ENCODE results near the gene GPR87. TPM values are rescaled to one million over a fixed set of nuclear protein-coding genes. Genes with fewer than 3 reads are reported as not detected.

Gene GPR87
- polyA plus RNA-seq, 3 donors from 2014 or later: not detected

DNA sequence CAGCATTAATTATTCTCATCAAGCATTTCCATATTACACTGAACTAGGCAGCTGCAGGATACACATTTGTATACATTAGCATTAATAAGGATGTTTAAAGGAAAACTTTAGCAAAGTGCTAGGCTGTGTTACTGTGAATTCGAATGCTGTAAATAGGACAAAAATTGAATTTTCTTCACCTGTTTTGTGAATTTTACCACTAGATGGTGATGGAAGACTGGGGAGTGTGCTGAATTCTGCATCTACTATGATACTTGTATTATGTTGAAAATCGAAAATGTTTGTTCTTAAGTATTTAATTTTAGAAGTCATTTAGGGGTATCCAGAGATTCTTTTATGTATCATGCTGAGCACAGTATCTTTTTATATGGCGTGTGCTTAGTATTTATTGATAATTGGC is 25.9 kb downstream of the GPR87 start:
- no peaks in the 10 kb centered on the region for H3K4me1 Mint-ChIP-seq
- H3K4me3 Mint-ChIP-seq: no peak overlapping the region
- no peaks in the 10 kb centered on the region for H3K9me3 Mint-ChIP-seq
- H3K27me3 Mint-ChIP-seq (ENCODE audit: low read depth in 3 of 3): peaks cover 0 to 7% (median 3%) of the 10 kb centered on the region in 3 donors
- H3K27ac Mint-ChIP-seq: no peak overlapping the region
- no peaks in the 10 kb centered on the region for H3K36me3 Mint-ChIP-seq
- no peak for DNase-seq

- Mint-ChIP-seq H3K4me3 (no peak overlapping the region), H3K4me1 (no peaks in the 10 kb centered on the region), H3K27ac (no peak overlapping the region), H3K9me3 (no peaks in the 10 kb centered on the region), H3K27me3 (ENCODE audit: low read depth in 3 of 3) (peaks cover 0 to 5% (median 3%) of the 10 kb centered on the region in 3 donors), H3K36me3 (no peaks in the 10 kb centered on the region)
- DNase-seq: no peak
Measured at GRCh38 chr3:151289445-151289844, 27.2 kb downstream of the GPR87 start.

DNA sequence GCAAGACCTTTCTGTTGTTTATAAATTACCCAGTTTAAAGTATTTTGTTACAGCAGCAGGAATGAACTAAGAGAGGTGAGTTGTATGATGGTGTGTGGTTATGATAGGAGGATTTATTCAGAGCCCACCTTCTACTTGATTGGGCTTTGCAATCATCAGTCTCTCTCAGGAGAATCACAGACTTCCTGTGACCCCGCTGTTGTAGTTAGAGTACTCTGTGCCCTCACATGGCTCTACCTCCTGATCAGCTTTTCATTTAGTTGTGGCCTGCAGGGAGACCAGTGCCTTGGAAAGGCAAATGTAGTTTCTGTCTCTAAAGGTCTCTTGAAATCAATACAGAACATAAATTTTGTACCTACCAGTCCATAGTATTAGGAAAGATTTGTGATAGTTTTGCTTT is 30.7 kb downstream of the GPR87 start:
- DNase-seq: no peak
- H3K27ac Mint-ChIP-seq: no peak overlapping the region
- H3K36me3 Mint-ChIP-seq: no peaks in the 10 kb centered on the region
- no peaks in the 10 kb centered on the region for H3K9me3 Mint-ChIP-seq
- peaks cover 0 to 2% (median 0%) of the 10 kb centered on the region in 3 donors for H3K27me3 Mint-ChIP-seq (ENCODE audit: low read depth in 3 of 3)
- H3K4me3 Mint-ChIP-seq: no peak overlapping the region
- H3K4me1 Mint-ChIP-seq: no peaks in the 10 kb centered on the region

DNA sequence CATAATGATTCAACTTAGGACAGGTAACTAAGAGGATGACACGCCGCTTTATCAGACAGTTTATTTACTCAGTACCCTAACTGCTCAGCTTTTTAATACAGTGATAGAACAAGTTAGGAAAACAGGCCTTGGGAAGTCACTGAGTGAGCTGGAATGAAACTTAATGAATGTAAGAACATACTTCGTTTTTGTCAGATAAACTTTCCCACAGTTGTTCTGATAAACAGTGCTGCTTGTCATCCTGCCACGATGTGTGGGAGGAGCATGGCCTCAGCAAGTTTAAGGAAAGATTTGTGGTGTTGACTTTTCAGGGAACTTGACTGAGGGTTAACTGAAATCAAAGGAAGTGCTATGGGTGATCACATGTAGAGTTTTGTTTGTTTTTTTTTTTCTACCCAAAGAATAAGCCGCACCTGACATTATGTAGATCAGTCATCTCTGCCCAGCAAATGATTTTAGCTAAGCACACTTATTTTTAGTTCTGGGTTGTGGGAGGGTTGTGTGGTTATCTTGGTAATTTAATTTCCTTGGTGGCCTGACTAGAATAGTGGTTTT is 32.6 kb downstream of the GPR87 start:
- peaks cover 0 to 2% of the 10 kb centered on the region in 2 donors for H3K4me1 Mint-ChIP-seq
- no peak for DNase-seq
- no peak overlapping the region for H3K4me3 Mint-ChIP-seq

GRCh38 chr3:151283387-151283786 is 33.2 kb downstream of the GPR87 start:
- Mint-ChIP-seq H3K27me3 (ENCODE audit: low read depth in 3 of 3) (peaks cover 0 to 1% (median 0%) of the 10 kb centered on the region in 3 donors), H3K9me3 (no peaks in the 10 kb centered on the region), H3K27ac (no peak overlapping the region), H3K36me3 (no peaks in the 10 kb centered on the region), H3K4me3 (no peak overlapping the region), H3K4me1 (peaks cover 5 to 8% of the 10 kb centered on the region in 2 donors)
- no peak for DNase-seq

More for the DNA sequence above, 32.6 kb downstream of the GPR87 start:
- Mint-ChIP-seq H3K36me3 (no peaks in the 10 kb centered on the region), H3K9me3 (no peaks in the 10 kb centered on the region), H3K27ac (peak overlapping the region in 1 of 6 donors; percentile 12), H3K27me3 (ENCODE audit: low read depth in 3 of 3) (peaks cover 0 to 1% (median 0%) of the 10 kb centered on the region in 3 donors)

DNA sequence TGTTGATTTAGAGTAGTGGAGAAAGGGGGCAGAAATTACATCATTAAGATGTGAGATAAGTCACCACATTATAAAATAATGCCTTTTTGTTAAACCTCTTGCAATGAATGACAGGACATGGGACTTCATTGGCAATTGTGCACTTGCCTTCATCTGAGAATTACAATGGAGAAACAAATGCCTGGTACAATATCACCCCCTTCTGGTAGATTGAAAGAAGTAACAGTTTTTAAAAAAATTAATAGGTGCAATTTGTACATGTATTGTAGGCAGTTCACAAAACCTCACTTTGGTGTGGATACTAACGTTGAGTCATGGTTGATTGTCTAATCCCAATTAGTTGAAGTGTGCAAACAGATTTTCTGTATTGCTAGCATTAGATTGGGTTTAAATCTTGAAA is 33.7 kb downstream of the GPR87 start:
- DNase-seq: peak; percentile 55 to 68 (median 60)

DNA sequence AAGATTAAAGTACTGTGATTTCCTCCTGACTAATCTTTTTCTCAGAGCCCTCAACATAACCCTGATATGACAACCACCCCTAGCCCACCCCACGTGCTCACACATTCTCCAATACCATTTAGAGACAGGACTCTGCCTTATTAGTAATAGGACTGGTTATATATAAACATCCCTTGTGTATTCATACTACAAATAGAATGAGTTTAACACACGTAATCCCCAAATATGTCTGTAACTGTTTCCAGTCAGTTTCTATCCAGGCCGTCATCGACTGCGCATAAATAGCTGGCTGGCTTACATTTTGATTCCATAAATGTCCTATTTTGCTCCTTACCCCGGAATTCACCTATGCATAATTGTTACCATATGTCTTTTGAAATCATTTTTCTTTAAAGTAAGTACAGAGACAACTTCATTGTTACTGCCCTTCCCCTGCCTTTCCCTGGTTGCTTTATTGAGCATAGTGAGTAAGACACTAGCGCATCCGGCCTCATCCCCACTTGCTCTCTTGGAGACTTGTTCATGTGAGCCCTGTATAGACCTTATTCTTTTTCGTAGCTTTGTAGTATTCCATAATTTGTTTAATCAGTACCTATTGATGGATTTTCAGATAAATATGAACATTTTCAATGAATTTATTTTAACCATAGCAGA is 34.8 kb downstream of the GPR87 start:
- no peaks in the 10 kb centered on the region for H3K36me3 Mint-ChIP-seq
- peaks cover 9 to 17% of the 10 kb centered on the region in 2 donors for H3K4me1 Mint-ChIP-seq
- H3K9me3 Mint-ChIP-seq: no peaks in the 10 kb centered on the region
- no peak overlapping the region for H3K4me3 Mint-ChIP-seq
- H3K27ac Mint-ChIP-seq: peak overlapping the region in 1 of 6 donors; percentile 28
- DNase-seq: no peak
- no peaks in the 10 kb centered on the region for H3K27me3 Mint-ChIP-seq (ENCODE audit: low read depth in 3 of 3)

More for the DNA sequence above, 33.7 kb downstream of the GPR87 start:
- H3K27me3 Mint-ChIP-seq (ENCODE audit: low read depth in 3 of 3): peaks cover 0 to 1% (median 0%) of the 10 kb centered on the region in 3 donors
- no peaks in the 10 kb centered on the region for H3K9me3 Mint-ChIP-seq
- peaks cover 8 to 13% of the 10 kb centered on the region in 2 donors for H3K4me1 Mint-ChIP-seq
- no peak overlapping the region for H3K27ac Mint-ChIP-seq
- H3K4me3 Mint-ChIP-seq: no peak overlapping the region
- no peaks in the 10 kb centered on the region for H3K36me3 Mint-ChIP-seq

DNA sequence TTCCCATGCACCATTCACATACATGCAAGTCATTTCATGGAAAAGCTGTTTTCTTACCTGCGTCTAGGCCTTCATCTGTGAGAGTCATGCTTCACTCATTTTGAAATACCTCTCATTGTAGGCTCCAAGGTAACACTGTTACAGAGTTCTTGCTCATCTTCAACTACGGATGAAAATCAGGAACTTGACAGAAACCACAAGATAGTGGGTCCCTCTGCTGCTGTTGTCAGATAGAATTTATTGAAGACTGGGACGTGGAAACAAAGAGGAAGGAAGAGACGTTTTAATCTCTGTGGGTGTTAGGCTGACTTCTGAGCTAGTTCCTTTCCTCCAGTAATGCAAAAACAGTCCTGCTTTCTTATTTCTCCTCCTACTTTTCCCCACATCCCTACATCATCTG is 38.4 kb downstream of the GPR87 start, which contains the start of gene P2RY14:
Gene P2RY14 (minus strand): TSS at position 313 of the 400 bp plus-strand sequence. CDS start 64,226 bp downstream, outside the sequence.
- no peak for DNase-seq
- Mint-ChIP-seq H3K36me3 (no peaks in the 10 kb centered on the region), H3K27ac (peak within 1 kb of the TSS in 5 of 6 donors; percentile 11 to 85 (median 81)), H3K27me3 (ENCODE audit: low read depth in 3 of 3) (peaks cover 0 to 2% (median 0%) of the 10 kb centered on the region in 3 donors), H3K9me3 (no peaks in the 10 kb centered on the region), H3K4me1 (peaks cover 16 to 32% of the 10 kb centered on the region in 2 donors), H3K4me3 (peak within 1 kb of the TSS in 2 of 5 donors; percentile 40 to 48)

GRCh38 chr3:151276687-151277042 is 40.0 kb downstream of the GPR87 start:
- no peaks in the 10 kb centered on the region for H3K36me3 Mint-ChIP-seq
- peak overlapping the region in 4 of 5 donors; percentile 4 to 62 (median 24) for H3K4me3 Mint-ChIP-seq
- peaks cover 16 to 32% of the 10 kb centered on the region in 2 donors for H3K4me1 Mint-ChIP-seq
- peaks cover 0 to 2% (median 0%) of the 10 kb centered on the region in 3 donors for H3K27me3 Mint-ChIP-seq (ENCODE audit: low read depth in 3 of 3)
- peak; percentile 22 to 39 (median 38) for DNase-seq
- H3K27ac Mint-ChIP-seq: peak overlapping the region; percentile 13 to 90 (median 78)
- H3K9me3 Mint-ChIP-seq: no peaks in the 10 kb centered on the region

DNA sequence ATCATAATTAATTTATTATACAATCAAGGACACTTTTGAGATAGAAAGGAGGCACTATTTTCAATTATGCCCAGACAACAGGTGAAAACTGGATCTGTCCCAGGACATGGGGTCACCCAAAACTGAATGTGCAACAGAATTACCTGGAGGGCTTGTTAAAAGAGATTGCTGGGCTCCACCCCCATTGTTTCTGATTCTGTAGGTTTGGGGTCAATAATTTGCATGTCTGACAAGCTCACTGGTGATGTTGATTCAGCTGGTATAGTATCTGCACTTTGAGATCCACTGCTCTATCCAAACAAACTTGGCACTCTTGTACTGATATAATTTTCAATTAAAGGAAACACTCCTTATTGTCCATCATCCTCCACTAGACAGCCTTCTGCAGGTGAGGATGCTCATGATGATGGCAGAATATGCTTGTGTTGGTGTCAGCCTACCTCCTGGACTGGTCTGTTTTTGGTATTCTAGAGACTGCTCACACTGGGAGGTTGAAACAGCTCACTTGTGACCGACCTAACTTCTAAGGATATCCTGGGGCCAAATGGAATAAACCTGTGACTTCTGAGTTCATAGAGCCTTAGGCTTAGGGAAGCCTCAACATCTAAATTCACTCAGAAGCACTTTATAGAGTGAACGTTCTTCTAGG is 40.5 kb downstream of the GPR87 start:
- DNase-seq: no peak
- Mint-ChIP-seq H3K9me3 (no peaks in the 10 kb centered on the region), H3K27ac (peak overlapping the region; percentile 13 to 90 (median 78)), H3K36me3 (no peaks in the 10 kb centered on the region), H3K4me1 (peaks cover 16 to 32% of the 10 kb centered on the region in 2 donors), H3K4me3 (peak overlapping the region in 2 of 5 donors; percentile 42 to 62), H3K27me3 (ENCODE audit: low read depth in 3 of 3) (peaks cover 0 to 2% (median 0%) of the 10 kb centered on the region in 3 donors)

DNA sequence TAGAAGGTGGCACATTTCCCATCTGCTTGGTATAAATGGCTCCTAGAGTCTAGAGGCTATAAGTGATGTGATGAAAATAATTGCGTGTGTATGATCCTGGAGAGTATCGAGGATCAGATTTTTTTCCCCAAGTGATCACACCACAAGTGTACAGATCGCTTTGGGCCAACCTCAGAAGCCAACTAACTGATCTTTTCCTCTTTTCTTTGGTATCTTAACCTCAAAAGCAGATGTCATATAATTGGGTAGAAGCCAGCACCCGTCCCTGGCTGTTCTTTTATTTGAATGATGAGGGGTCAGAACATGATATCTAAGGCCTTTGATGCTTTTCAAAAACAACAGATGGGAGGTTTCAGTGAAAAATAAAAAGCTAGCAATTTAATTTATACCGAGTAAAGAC is 41.5 kb downstream of the GPR87 start:
- Mint-ChIP-seq H3K36me3 (no peaks in the 10 kb centered on the region), H3K9me3 (no peaks in the 10 kb centered on the region), H3K27me3 (ENCODE audit: low read depth in 3 of 3) (peaks cover 0 to 2% (median 0%) of the 10 kb centered on the region in 3 donors), H3K4me3 (no peak overlapping the region), H3K27ac (peak overlapping the region in 2 of 6 donors; percentile 24 to 81), H3K4me1 (peaks cover 19 to 38% of the 10 kb centered on the region in 2 donors)
- no peak for DNase-seq

GRCh38 chr3:151269631-151270030 is 47.0 kb downstream of the GPR87 start:
- Mint-ChIP-seq H3K36me3 (peaks cover 0 to 4% (median 0%) of the 10 kb centered on the region in 3 donors), H3K27me3 (ENCODE audit: low read depth in 3 of 3) (no peaks in the 10 kb centered on the region), H3K4me3 (no peak overlapping the region), H3K4me1 (peaks cover 17 to 26% of the 10 kb centered on the region in 2 donors), H3K9me3 (no peaks in the 10 kb centered on the region), H3K27ac (peak overlapping the region in 3 of 6 donors; percentile 13 to 46 (median 45))
- DNase-seq: no peak

- H3K9me3 Mint-ChIP-seq: no peaks in the 10 kb centered on the region
- H3K4me1 Mint-ChIP-seq: peaks cover 17 to 26% of the 10 kb centered on the region in 2 donors
- H3K27me3 Mint-ChIP-seq (ENCODE audit: low read depth in 3 of 3): no peaks in the 10 kb centered on the region
- peak; percentile 50 to 54 (median 53) for DNase-seq
- peak overlapping the region; percentile 65 to 91 (median 84) for H3K27ac Mint-ChIP-seq
- H3K36me3 Mint-ChIP-seq: peaks cover 0 to 4% (median 0%) of the 10 kb centered on the region in 3 donors
- H3K4me3 Mint-ChIP-seq: peak overlapping the region; percentile 66 to 80 (median 76)
Measured at GRCh38 chr3:151268267-151269235, 48.1 kb downstream of the GPR87 start.
